ENCODE data around the gene BCL6B.

Gene BCL6B

DNA sequence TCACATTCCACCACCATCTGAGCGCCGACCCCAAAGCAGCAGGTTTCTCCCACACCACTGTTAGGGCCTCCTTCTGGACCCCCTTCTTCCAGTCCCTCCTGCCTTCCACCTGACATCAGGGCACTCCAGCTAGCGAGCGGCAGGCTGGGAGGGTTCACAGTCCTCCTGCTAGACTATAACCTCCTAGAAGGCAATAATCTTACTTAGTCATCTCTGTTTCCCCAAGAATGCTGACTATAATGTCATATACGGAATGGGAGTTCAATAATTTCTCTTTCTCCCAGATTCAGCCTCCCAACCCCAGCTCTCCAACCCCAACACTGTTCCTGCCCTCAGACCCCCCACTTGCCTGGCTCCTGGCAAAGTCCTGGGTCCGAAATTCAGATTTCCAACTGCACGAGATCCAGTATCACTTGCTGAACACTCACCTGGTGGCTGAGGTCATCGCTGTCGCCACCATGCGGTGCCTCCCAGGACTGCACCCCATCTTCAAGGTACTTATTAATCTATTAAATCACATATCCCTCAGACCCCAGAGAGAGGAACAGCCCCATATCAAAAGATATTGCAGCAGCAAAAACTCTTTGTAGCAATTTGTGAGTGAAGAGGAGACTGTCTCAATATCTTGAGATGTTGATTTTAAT is 21.4 kb upstream of the BCL6B start:
- Histone ChIP-seq H3K36me3 (replicated peaks; ENCODE audit: insufficient read depth, low read length) (0 out of 2 replicates have a peak, but pooled peaks cover 5% of the 10 kb centered on the region), H3K9ac (ENCODE audit: low read length) (no peak overlapping the region), H3K9me3 (replicated peaks; ENCODE audit: insufficient read depth, low read length) (no peaks in the 10 kb centered on the region), H3F3A (ENCODE audit: insufficient read depth, low read length) (0 out of 2 replicates have a peak, but pooled peaks cover 8% of the 10 kb centered on the region), H3K4me1 (ENCODE audit: low read length) (no peaks in the 10 kb centered on the region), H3K4me3 (ENCODE audit: low read length) (no peak overlapping the region), H3K27me3 (replicated peaks; ENCODE audit: insufficient read depth, low read length) (no peaks in the 10 kb centered on the region), H3K27ac (ENCODE audit: low read length) (no peak overlapping the region), H4K20me1 (ENCODE audit: insufficient read depth, low read length) (no peaks in the 10 kb centered on the region), H3K9me2 (replicated peaks; ENCODE audit: insufficient read depth, low read length) (no peaks in the 10 kb centered on the region), H2AFZ (ENCODE audit: low read length) (no peak overlapping the region), H3K79me2 (ENCODE audit: low read length) (peaks cover 11% of the 10 kb centered on the region), H3K4me2 (ENCODE audit: low read depth, low read length) (no peak overlapping the region)
- TF ChIP-seq EZH2 (optimal IDR thresholded peaks at IDR 0.05; ENCODE audit: low read depth, low read length) (no peak), EZH2phosphoT487 (IDR thresholded peaks at IDR 0.05; ENCODE audit: low read length) (no peak)
- TF ChIP-seq, protein P1, sequence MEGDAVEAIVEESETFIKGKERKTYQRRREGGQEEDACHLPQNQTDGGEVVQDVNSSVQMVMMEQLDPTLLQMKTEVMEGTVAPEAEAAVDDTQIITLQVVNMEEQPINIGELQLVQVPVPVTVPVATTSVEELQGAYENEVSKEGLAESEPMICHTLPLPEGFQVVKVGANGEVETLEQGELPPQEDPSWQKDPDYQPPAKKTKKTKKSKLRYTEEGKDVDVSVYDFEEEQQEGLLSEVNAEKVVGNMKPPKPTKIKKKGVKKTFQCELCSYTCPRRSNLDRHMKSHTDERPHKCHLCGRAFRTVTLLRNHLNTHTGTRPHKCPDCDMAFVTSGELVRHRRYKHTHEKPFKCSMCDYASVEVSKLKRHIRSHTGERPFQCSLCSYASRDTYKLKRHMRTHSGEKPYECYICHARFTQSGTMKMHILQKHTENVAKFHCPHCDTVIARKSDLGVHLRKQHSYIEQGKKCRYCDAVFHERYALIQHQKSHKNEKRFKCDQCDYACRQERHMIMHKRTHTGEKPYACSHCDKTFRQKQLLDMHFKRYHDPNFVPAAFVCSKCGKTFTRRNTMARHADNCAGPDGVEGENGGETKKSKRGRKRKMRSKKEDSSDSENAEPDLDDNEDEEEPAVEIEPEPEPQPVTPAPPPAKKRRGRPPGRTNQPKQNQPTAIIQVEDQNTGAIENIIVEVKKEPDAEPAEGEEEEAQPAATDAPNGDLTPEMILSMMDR (IDR thresholded peaks at IDR 0.05; ENCODE audit: low read length) = peak; percentile 75
- DNase-seq = peak; percentile 54

DNA sequence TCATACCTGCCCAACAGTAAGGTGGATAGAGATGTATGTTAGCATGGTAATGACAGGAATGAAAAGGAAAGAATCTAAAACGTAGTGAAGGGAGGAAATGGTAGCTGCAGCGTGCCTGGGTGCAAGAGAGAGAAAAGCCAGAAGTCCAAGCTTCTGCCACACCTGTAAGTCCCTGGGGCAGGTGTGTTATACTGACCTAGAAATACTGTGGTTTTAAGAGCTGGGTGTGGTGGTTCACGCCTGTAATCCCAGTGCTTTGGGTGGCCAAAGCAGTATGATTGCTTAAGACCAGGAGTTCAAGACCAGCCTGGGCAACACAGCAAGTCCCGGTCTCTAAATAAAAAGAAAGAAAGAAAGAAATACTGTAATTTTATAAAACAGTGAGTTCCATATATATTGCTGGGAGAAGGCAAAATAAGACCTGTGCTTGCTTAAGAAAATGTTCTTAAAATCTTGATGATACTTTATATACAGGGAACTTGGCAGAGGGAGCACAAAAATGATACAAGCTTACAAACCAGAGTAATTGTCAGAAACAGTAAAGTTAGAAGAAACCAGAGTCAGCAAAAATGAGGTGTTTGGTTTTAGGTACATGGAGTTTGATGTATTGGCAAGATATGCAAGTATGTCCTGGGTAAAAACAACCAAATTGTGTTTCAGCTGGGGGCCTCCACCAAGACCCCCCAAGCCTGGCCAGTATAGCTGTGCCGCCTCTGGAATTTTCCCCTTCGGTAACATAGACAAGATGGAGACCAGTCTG is 20.4 kb upstream of the BCL6B start:
- Histone ChIP-seq H3K4me1 (ENCODE audit: low read length) (no peaks in the 10 kb centered on the region), H3K27me3 (replicated peaks; ENCODE audit: insufficient read depth, low read length) (no peaks in the 10 kb centered on the region), H3K79me2 (ENCODE audit: low read length) (peaks cover 21% of the 10 kb centered on the region), H4K20me1 (ENCODE audit: insufficient read depth, low read length) (no peaks in the 10 kb centered on the region), H3K4me3 (ENCODE audit: low read length) (no peak overlapping the region), H3K9me3 (replicated peaks; ENCODE audit: insufficient read depth, low read length) (no peaks in the 10 kb centered on the region), H3K36me3 (replicated peaks; ENCODE audit: insufficient read depth, low read length) (0 out of 2 replicates have a peak, but pooled peaks cover 5% of the 10 kb centered on the region), H2AFZ (ENCODE audit: low read length) (no peak overlapping the region), H3K9ac (ENCODE audit: low read length) (no peak overlapping the region), H3K4me2 (ENCODE audit: low read depth, low read length) (no peak overlapping the region), H3F3A (ENCODE audit: insufficient read depth, low read length) (0 out of 2 replicates have a peak, but pooled peaks cover 12% of the 10 kb centered on the region), H3K9me2 (replicated peaks; ENCODE audit: insufficient read depth, low read length) (no peaks in the 10 kb centered on the region), H3K27ac (ENCODE audit: low read length) (no peak overlapping the region)
- DNase-seq = no peak
- TF ChIP-seq, protein P1 (IDR thresholded peaks at IDR 0.05; ENCODE audit: low read length) = no peak
- no peak for TF ChIP-seq EZH2 (optimal IDR thresholded peaks at IDR 0.05; ENCODE audit: low read depth, low read length)
- TF ChIP-seq EZH2phosphoT487 (IDR thresholded peaks at IDR 0.05; ENCODE audit: low read length) = no peak

DNA sequence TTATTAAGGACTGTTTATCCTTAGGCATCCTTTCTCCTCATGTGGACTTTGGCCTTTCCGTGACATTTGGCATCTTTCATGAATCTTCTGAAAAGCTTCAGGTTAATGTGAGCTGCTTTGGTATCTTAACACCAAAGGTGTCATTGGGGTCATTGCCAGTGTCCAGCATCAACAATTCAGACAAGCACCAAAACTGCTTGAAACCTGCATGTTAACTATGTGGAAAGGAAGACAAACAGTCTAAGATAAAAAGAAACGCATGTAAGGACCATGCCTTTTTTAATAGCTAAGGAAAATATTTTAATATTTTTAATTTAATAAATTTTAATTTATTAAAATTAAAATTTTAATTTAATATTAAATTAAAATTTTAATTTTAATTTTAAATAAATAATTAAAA is 19.1 kb upstream of the BCL6B start:
- no peak overlapping the region for H3K4me3 ChIP-seq (ENCODE audit: low read length)
- H3F3A ChIP-seq (ENCODE audit: insufficient read depth, low read length) = 0 out of 2 replicates have a peak, but pooled peaks cover 12% of the 10 kb centered on the region
- no peaks in the 10 kb centered on the region for H3K9me3 ChIP-seq (replicated peaks; ENCODE audit: insufficient read depth, low read length)
- TF ChIP-seq EZH2phosphoT487 (IDR thresholded peaks at IDR 0.05; ENCODE audit: low read length) (no peak), EZH2 (optimal IDR thresholded peaks at IDR 0.05; ENCODE audit: low read depth, low read length) (no peak)
- TF ChIP-seq, protein P1 (IDR thresholded peaks at IDR 0.05; ENCODE audit: low read length) = no peak
- DNase-seq = no peak
- H3K4me1 ChIP-seq (ENCODE audit: low read length) = no peaks in the 10 kb centered on the region
- H3K9ac ChIP-seq (ENCODE audit: low read length) = no peak overlapping the region
- H3K9me2 ChIP-seq (replicated peaks; ENCODE audit: insufficient read depth, low read length) = no peaks in the 10 kb centered on the region
- no peak overlapping the region for H3K27ac ChIP-seq (ENCODE audit: low read length)
- H3K27me3 ChIP-seq (replicated peaks; ENCODE audit: insufficient read depth, low read length) = no peaks in the 10 kb centered on the region
- no peak overlapping the region for H3K4me2 ChIP-seq (ENCODE audit: low read depth, low read length)
- H2AFZ ChIP-seq (ENCODE audit: low read length) = no peak overlapping the region
- peaks cover 26% of the 10 kb centered on the region for H3K79me2 ChIP-seq (ENCODE audit: low read length)
- H3K36me3 ChIP-seq (replicated peaks; ENCODE audit: insufficient read depth, low read length) = 0 out of 2 replicates have a peak, but pooled peaks cover 5% of the 10 kb centered on the region
- H4K20me1 ChIP-seq (ENCODE audit: insufficient read depth, low read length) = no peaks in the 10 kb centered on the region
